ENCODE measurements around the gene ANAPC4.

DNA sequence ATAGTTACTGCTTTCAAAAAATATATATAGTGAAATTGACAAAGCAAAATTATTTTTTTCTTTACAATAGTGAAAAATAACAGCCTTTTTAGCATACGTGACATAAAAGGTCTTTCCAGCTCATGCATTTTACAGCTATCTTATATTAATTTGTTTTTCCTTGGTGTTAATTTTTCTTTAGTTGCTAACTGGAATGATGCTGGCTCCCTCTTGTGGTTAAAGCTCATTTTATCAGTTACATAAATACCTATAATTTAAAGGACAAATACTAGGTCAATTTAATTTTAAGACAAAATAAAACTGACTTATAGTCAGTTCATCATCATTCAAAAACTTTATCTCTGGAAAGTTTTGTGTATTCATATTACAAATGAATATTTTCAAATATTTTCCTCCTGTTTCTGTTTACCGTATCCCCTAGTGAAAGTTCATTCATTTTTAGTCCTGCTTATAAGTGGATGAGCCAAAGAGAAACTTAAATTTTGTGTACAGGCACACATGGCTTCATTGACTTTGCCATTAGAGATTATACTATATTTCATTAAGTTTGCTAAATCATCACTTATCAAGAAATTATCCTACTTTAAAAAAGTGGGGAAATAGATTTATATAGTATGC lies 9.9 kb upstream of the ANAPC4 start:
- TF ChIP-seq, protein P1, sequence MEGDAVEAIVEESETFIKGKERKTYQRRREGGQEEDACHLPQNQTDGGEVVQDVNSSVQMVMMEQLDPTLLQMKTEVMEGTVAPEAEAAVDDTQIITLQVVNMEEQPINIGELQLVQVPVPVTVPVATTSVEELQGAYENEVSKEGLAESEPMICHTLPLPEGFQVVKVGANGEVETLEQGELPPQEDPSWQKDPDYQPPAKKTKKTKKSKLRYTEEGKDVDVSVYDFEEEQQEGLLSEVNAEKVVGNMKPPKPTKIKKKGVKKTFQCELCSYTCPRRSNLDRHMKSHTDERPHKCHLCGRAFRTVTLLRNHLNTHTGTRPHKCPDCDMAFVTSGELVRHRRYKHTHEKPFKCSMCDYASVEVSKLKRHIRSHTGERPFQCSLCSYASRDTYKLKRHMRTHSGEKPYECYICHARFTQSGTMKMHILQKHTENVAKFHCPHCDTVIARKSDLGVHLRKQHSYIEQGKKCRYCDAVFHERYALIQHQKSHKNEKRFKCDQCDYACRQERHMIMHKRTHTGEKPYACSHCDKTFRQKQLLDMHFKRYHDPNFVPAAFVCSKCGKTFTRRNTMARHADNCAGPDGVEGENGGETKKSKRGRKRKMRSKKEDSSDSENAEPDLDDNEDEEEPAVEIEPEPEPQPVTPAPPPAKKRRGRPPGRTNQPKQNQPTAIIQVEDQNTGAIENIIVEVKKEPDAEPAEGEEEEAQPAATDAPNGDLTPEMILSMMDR (IDR thresholded peaks at IDR 0.05) = no peak
- TF ChIP-seq POLR2A (IDR thresholded peaks at IDR 0.05) = no peak
